Choroid plexus epithelial cell (primary cell): ENCODE results near the gene KIF4B.

Experiments
- DNase-seq: peaks from one replicate; pipeline ENCODE4 v3.0.0-alpha.2; 2010; ENCODE audit warnings: low read depth
- H3K4me3 ChIP-seq: 2 replicates; pipeline ENCODE4 v1.5.1; 2011; ENCODE audit warnings: low read depth, mild to moderate bottlenecking, control low read depth, low read length, moderate library complexity
- TF ChIP-seq, protein P1 (sequence below): conservative IDR thresholded peaks from 2 replicates; pipeline ENCODE4 v1.5.1; 2011; ENCODE audit warnings: low read depth, mild to moderate bottlenecking, control low read depth, inconsistent platforms, low read length, moderate library complexity

The KIF4B gene

GRCh38 chr5:155056644-155057269 is 43.2 kb downstream of the KIF4B start:
- H3K4me3 ChIP-seq, result no peak overlapping the region
- DNase-seq, result no peak
- TF ChIP-seq, protein P1, sequence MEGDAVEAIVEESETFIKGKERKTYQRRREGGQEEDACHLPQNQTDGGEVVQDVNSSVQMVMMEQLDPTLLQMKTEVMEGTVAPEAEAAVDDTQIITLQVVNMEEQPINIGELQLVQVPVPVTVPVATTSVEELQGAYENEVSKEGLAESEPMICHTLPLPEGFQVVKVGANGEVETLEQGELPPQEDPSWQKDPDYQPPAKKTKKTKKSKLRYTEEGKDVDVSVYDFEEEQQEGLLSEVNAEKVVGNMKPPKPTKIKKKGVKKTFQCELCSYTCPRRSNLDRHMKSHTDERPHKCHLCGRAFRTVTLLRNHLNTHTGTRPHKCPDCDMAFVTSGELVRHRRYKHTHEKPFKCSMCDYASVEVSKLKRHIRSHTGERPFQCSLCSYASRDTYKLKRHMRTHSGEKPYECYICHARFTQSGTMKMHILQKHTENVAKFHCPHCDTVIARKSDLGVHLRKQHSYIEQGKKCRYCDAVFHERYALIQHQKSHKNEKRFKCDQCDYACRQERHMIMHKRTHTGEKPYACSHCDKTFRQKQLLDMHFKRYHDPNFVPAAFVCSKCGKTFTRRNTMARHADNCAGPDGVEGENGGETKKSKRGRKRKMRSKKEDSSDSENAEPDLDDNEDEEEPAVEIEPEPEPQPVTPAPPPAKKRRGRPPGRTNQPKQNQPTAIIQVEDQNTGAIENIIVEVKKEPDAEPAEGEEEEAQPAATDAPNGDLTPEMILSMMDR, result no peak

GRCh38 chr5:155057626-155058025 is 44.1 kb downstream of the KIF4B start:
- no peak overlapping the region for H3K4me3 ChIP-seq
- DNase-seq, result no peak
- TF ChIP-seq, protein P1, result no peak

DNA sequence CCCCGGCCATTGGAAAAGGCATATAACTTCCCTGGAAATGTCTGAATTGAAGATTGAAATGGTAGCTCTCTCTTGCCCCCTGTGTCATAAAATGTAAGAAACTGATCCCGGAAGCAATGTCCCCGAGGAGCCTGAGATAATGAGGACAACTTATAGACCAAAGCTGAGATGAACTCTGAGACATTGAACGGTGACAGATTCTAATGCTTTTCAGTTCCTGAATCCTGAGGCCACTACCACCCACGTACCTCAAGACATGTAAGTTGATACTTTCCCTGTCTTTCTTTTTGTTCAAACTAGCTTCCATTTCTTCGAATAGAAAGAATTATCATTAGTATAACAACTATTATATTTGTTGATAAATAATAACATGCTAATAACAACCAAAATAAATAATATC is 51.0 kb downstream of the KIF4B start:
- no peak for DNase-seq
- H3K4me3 ChIP-seq, result no peak overlapping the region
- TF ChIP-seq, protein P1, result no peak

- TF ChIP-seq, protein P1, result no peak
- H3K4me3 ChIP-seq, result no peak overlapping the region
- DNase-seq, result no peak
These were observed 53.5 kb downstream of the KIF4B start for GRCh38 chr5:155066886-155067595.
